Ovary (tissue), 10 donors: ENCODE data around the gene PDLIM3. TPM values are rescaled to one million over a fixed set of nuclear protein-coding genes. Genes with fewer than 3 reads are reported as not detected.

Experiments used
- DNase-seq, 5 donors: peaks; one replicate each; pipeline ENCODE4 v3.0.0-alpha.2; 2019 to 2020
- H3K27ac ChIP-seq, 2 donors: fragments of 200-600 bp; one replicate each; pipeline versions ENCODE4 v1.5.1 to v1.8.0; 2019 to 2022
- H3K27me3 ChIP-seq: fragments of 200-600 bp; one replicate; pipeline ENCODE4 v1.8.0; 2022
- H3K36me3 ChIP-seq: fragments of 200-600 bp; sonication (generic); one replicate; pipeline ENCODE4 v1.5.1; 2019
- H3K4me1 ChIP-seq: one replicate; pipeline ENCODE4 v1.8.1; 2013; ENCODE audit warnings: mild to moderate bottlenecking, moderate library complexity; ENCODE audit not compliant: insufficient read depth
- H3K4me3 ChIP-seq: fragments of 200-600 bp; sonication (generic); one replicate; pipeline ENCODE4 v1.5.1; 2017
- H3K9me3 ChIP-seq, 2 donors: fragments of 200-600 bp in 1 of 2; sonication (generic) in 1 of 2; one replicate each; pipeline versions ENCODE4 v1.5.1 to v1.8.1; 2013 to 2019; ENCODE audit warnings: mild to moderate bottlenecking in 1 of 2, moderate library complexity in 1 of 2
- CTCF ChIP-seq, 3 donors: fragments of 450-650 bp in 2 of 3; fragments of 200-600 bp in 1 of 3; IDR thresholded peaks; one replicate each; pipeline versions ENCODE4 v1.5.1 to v1.8.0; 2016 to 2022; ENCODE audit warnings: antibody characterized with exemption in 3 of 3, mild to moderate bottlenecking in 1 of 3
- EP300 ChIP-seq: sonication (generic); formaldehyde crosslinking; IDR thresholded peaks from one replicate; pipeline ENCODE4 v1.6.1; 2017; ENCODE audit warnings: antibody characterized with exemption
- POLR2A ChIP-seq: fragments of 450-650 bp; IDR thresholded peaks from one replicate; pipeline ENCODE4 v1.6.1; 2017; ENCODE audit warnings: antibody characterized with exemption, mild to moderate bottlenecking, moderate library complexity
- WGBS, 3 donors: extraction: QIAGEN DNeasy Blood & Tissue Kit in 1 of 3; methylation state at CpG; one replicate each; pipeline versions ENCODE4 v1.1.5 to v1.1.7; 2013 to 2017; 5-methylcytosine and 5-hydroxymethylcytosine counted together
- intact Hi-C, 4 donors: fragments of 100-400 bp; cut with DNase I; formaldehyde crosslinking; loops; one replicate each; pipeline versions ENCODE4 v1.11.0 to v1.15.1; 2022 to 2023
- long read RNA-seq, 3 donors: library from polyadenylated mRNA in 2 of 3; unstranded in 2 of 3; transcript quantifications; one replicate each; pipeline ENCODE4 v2.0.0 and lab custom pipeline, GENCODE V29; 2021 to 2026
- polyA plus RNA-seq, 2 donors: library from polyadenylated mRNA; stranded (reverse); fragments of 200-250 nt in 1 of 2; fragments of 350-450 nt in 1 of 2; fragmentation: Illumina TruSeq in 1 of 2; extraction: RNeasy Lipid Tissue Mini Kit (QIAGEN cat#74804) in 1 of 2; gene quantifications; one replicate each; pipeline ENCODE4 v1.2.3, GENCODE V29; 2013 to 2014
- total RNA-seq, 7 donors: library from RNA; depleted of rRNA in 2 of 7; stranded (reverse); fragments of >200 nt in 2 of 7; fragmentation: NEBNext Ultra II Directional in 3 of 7; extraction: Animal tissue kit (Norgen Biotek cat#: 25700) in 3 of 7; gene quantifications; one replicate each; pipeline versions ENCODE4 v1.1.0 to v1.2.4, GENCODE V29; 2016 to 2023
- donor health status: DM: no; HTN: no; CAD: no; lungs with moderate emphysema.
- donor health status: DM: no; HTN: no; CAD: no.
- donor health status: Bipolar disorder and iron deficiency.
- donor health status: DM: yes; HTN: yes; CAD: no.
- donor health status: DM: no; HTN: no; CAD: no.
- donor health status: DM: yes; HTN: yes; CAD: no.

Gene PDLIM3
- total RNA-seq: 100 to 1,000 TPM in 3 of 7 donors, 10 to 100 TPM in 4; 40.9 to 220 (median 78.7) TPM
- polyA plus RNA-seq: 100 to 1,000 TPM in 1 of 2 donors, 10 to 100 TPM in 1; 49.5 to 146 TPM
- long read RNA-seq, donor 1, full-length matches to known transcripts: 76 of 91 reads
- long read RNA-seq, donor 1, partial matches to known transcripts: 4 of 91 reads
- long read RNA-seq, donor 1, other reads (novel, unspliced or antisense): 11 of 91 reads
- long read RNA-seq, donor 2, partial matches to known transcripts: 0 of 5 reads
- long read RNA-seq, donor 2, other reads (novel, unspliced or antisense): 0 of 5 reads
- long read RNA-seq, donor 3, transcript PDLIM3-203 (7 exons, 1,672 nt): major isoform, 27 of 33 reads
- long read RNA-seq, donor 3, partial matches to known transcripts: 1 of 33 reads
- long read RNA-seq, donor 3, other reads (novel, unspliced or antisense): 5 of 33 reads

GRCh38 chr4:185534866-185535611 lies at the start of gene PDLIM3:
TSS of gene PDLIM3 (minus strand) at chr4:185535507. CDS start at chr4:185535434, 73 bp downstream.
- peak; percentile 73 to 88 (median 84) for DNase-seq
- intact Hi-C loops: loop anchor here in 1 of 4 donors (10.0 kb wide), 1 partner anchor 60 kb away; the partner anchor contains the start of gene CCDC110
- Histone ChIP-seq H3K27ac (peak within 1 kb of the TSS; percentile 73 to 89), H3K4me1 (peaks cover 6% of the 10 kb centered on the region), H3K27me3 (no peaks in the 10 kb centered on the region), H3K9me3 (no peaks in the 10 kb centered on the region), H3K4me3 (peak within 1 kb of the TSS; percentile 57), H3K36me3 (no peaks in the 10 kb centered on the region)
- TF ChIP-seq EP300: no peak
- TF ChIP-seq CTCF (IDR thresholded peaks at IDR 0.05): no peak
- peak; percentile 93 for TF ChIP-seq POLR2A
- 0 to 1% (median 1%) methylated on average over 54 to 66 of the region's 66 CpGs for WGBS, 3 donors

GRCh38 chr4:185583813-185584212 lies 48.5 kb upstream of the PDLIM3 start:
- no peak overlapping the region for H3K4me3 ChIP-seq
- no peak for TF ChIP-seq EP300
- no peak for TF ChIP-seq CTCF (IDR thresholded peaks at IDR 0.05)
- TF ChIP-seq POLR2A: no peak
- H3K36me3 ChIP-seq: no peaks in the 10 kb centered on the region
- no peak for DNase-seq
- no peaks in the 10 kb centered on the region for H3K4me1 ChIP-seq
- intact Hi-C loops: loop anchor here in 1 of 4 donors (10.0 kb wide), 1 partner anchor 379 kb away; the partner anchor contains the start of genes CFAP97 and SNX25
- H3K27me3 ChIP-seq: no peaks in the 10 kb centered on the region
- H3K9me3 ChIP-seq: no peaks in the 10 kb centered on the region
- 92 to 97% (median 95%) methylated on average over 1 of the region's 1 CpG for WGBS, 3 donors
- H3K27ac ChIP-seq: no peak overlapping the region

GRCh38 chr4:185582651-185583400 lies 47.5 kb upstream of the PDLIM3 start:
- H3K27me3 ChIP-seq: no peaks in the 10 kb centered on the region
- no peaks in the 10 kb centered on the region for H3K4me1 ChIP-seq
- 82 to 91% (median 87%) methylated on average over 7 of the region's 7 CpGs for WGBS, 3 donors
- intact Hi-C loops: loop anchor here in 1 of 4 donors (10.0 kb wide), 1 partner anchor 378 kb away; the partner anchor contains the start of genes CFAP97 and SNX25
- DNase-seq: no peak
- no peaks in the 10 kb centered on the region for H3K36me3 ChIP-seq
- TF ChIP-seq CTCF (IDR thresholded peaks at IDR 0.05): no peak
- TF ChIP-seq EP300: no peak
- TF ChIP-seq POLR2A: no peak
- no peaks in the 10 kb centered on the region for H3K9me3 ChIP-seq
- no peak overlapping the region for H3K27ac ChIP-seq
- no peak overlapping the region for H3K4me3 ChIP-seq

GRCh38 chr4:185580699-185581098 lies 45.4 kb upstream of the PDLIM3 start:
- 87 to 88% (median 87%) methylated on average over 12 of the region's 12 CpGs for WGBS, 3 donors
- TF ChIP-seq POLR2A (no peak), EP300 (no peak), CTCF (IDR thresholded peaks at IDR 0.05) (no peak)
- Histone ChIP-seq H3K27me3 (no peaks in the 10 kb centered on the region), H3K4me3 (no peak overlapping the region), H3K4me1 (peaks cover 2% of the 10 kb centered on the region), H3K36me3 (no peaks in the 10 kb centered on the region), H3K9me3 (no peaks in the 10 kb centered on the region), H3K27ac (no peak overlapping the region)
- DNase-seq: no peak
- intact Hi-C loops: loop anchor here in 1 of 4 donors (10.0 kb wide), 1 partner anchor 376 kb away; the partner anchor contains the start of genes CFAP97 and SNX25
